ENCODE measurements around the gene ACOT11. TPM values are rescaled to one million over a fixed set of nuclear protein-coding genes. Genes with fewer than 3 reads are reported as not detected.

The ACOT11 gene
- total and polyA plus RNA-seq, 4 donors: 2.8 to 13.5 (median 7.9) TPM

DNA sequence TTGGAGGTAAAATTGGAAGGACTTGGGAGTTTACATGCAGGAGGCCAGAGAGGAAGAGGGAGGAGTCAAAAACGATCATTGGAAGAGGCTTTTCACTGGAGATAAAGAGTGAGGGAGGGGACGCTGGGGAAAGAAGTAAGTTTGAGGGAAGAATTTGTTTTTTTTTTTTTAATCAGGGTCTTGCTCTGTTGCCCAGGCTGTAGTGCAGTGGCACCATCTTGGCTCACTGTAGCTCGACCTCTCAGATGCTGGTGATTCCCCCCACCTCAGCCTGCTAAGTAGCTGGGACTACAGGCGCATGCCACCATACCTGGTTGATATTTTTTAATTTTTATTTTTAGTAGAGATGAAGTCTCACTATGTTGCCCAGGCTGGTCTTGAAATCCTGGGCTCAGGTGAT lies 92.3 kb downstream of the ACOT11 start:
- Histone ChIP-seq H3K9ac (ENCODE audit: insufficient read depth in 1 of 2, low read length in 2 of 2) (no peak overlapping the region), H3K27me3 (ENCODE audit: control insufficient read depth in 3 of 3, insufficient read depth in 3 of 3, low read length in 2 of 3) (no peaks in the 10 kb centered on the region), H3K4me3 (no peak overlapping the region), H3K9me3 (ENCODE audit: control insufficient read depth in 4 of 4, insufficient read depth in 3 of 4, low read length in 3 of 4) (peaks cover 0 to 14% (median 3%) of the 10 kb centered on the region in 4 donors), H3K4me1 (ENCODE audit: control insufficient read depth in 5 of 5, insufficient read depth in 5 of 5, low read length in 5 of 5) (no peaks in the 10 kb centered on the region), H3K27ac (ENCODE audit: low read depth in 1 of 2, low read length in 1 of 2) (no peak overlapping the region), H3K36me3 (ENCODE audit: control insufficient read depth in 4 of 4, insufficient read depth in 4 of 4, low read length in 4 of 4) (no peaks in the 10 kb centered on the region)
- TF ChIP-seq, protein P1, sequence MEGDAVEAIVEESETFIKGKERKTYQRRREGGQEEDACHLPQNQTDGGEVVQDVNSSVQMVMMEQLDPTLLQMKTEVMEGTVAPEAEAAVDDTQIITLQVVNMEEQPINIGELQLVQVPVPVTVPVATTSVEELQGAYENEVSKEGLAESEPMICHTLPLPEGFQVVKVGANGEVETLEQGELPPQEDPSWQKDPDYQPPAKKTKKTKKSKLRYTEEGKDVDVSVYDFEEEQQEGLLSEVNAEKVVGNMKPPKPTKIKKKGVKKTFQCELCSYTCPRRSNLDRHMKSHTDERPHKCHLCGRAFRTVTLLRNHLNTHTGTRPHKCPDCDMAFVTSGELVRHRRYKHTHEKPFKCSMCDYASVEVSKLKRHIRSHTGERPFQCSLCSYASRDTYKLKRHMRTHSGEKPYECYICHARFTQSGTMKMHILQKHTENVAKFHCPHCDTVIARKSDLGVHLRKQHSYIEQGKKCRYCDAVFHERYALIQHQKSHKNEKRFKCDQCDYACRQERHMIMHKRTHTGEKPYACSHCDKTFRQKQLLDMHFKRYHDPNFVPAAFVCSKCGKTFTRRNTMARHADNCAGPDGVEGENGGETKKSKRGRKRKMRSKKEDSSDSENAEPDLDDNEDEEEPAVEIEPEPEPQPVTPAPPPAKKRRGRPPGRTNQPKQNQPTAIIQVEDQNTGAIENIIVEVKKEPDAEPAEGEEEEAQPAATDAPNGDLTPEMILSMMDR (IDR thresholded peaks at IDR 0.05; ENCODE audit: control extremely low read depth, extremely low read depth): no peak
- DNase-seq: no peak
- 59 to 66% methylated on average over 4 of the region's 4 CpGs for WGBS, 2 donors
- ATAC-seq (ENCODE audit: insufficient read depth, low FRiP score): no peak

DNA sequence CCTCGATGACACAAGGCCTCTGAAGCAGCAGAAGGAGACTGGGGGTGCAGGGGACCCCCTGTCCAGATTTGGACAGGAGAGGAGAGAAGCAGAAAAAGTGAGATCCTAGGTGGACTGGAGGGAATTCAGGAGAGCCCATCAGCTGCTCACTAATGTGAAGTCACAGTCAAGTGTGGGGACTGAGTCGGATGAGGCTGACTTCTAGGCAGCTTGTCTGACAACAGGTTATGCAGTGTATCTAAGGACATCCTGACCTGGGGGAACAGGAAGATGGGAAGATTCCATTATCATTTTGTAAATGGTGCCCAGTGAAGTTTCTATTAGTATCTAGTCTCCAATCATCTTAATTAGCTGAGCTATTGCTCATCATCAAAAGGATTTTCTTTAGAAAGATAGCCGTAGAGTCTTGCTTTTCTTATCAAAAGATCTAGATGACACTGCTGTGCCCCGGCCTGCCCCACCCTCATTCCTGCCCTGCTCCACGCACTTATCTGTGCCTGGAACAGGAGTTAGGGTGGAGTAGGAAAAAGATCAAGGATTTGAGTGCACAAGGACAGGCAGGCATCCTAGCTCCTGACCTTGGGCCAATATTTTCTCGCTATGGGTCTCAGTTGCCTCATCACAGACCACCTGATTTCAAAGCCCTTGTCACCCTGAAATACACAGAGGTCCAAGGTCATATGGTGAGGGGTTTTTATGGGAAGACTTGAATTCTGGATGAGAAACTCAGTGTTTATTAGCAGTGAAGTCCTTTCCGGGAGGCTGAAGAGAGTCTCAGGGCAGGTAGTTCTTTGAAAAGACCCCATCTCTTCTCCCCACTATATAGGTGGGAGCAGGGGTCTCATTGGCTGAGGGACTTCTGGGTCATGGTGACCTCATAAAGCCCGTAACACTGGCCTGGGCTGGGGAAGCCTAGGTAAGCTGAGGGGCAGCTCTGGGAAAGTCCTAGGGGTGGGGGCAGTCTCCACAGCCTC lies 93.1 kb downstream of the ACOT11 start, which contains the start of gene MROH7:
Gene MROH7 (plus strand): TSS at position 924 of the 974 bp plus-strand sequence. CDS start 11,141 bp downstream, outside the sequence.
- Histone ChIP-seq H3K36me3 (ENCODE audit: control insufficient read depth in 4 of 4, insufficient read depth in 4 of 4, low read length in 4 of 4) (no peaks in the 10 kb centered on the region), H3K9me3 (ENCODE audit: control insufficient read depth in 4 of 4, insufficient read depth in 3 of 4, low read length in 3 of 4) (peaks cover 0 to 14% (median 3%) of the 10 kb centered on the region in 4 donors), H3K27ac (ENCODE audit: low read depth in 1 of 2, low read length in 1 of 2) (no peak within 1 kb of the TSS), H3K4me1 (ENCODE audit: control insufficient read depth in 5 of 5, insufficient read depth in 5 of 5, low read length in 5 of 5) (peaks cover 0 to 4% (median 0%) of the 10 kb centered on the region in 5 donors), H3K27me3 (ENCODE audit: control insufficient read depth in 3 of 3, insufficient read depth in 3 of 3, low read length in 2 of 3) (no peaks in the 10 kb centered on the region), H3K4me3 (no peak within 1 kb of the TSS), H3K9ac (ENCODE audit: insufficient read depth in 1 of 2, low read length in 2 of 2) (no peak within 1 kb of the TSS)
- DNase-seq (no peak), ATAC-seq (ENCODE audit: insufficient read depth, low FRiP score) (no peak)
- TF ChIP-seq, protein P1 (IDR thresholded peaks at IDR 0.05; ENCODE audit: control extremely low read depth, extremely low read depth): no peak
- 67 to 83% methylated on average over 8 of the region's 8 CpGs for WGBS, 2 donors

DNA sequence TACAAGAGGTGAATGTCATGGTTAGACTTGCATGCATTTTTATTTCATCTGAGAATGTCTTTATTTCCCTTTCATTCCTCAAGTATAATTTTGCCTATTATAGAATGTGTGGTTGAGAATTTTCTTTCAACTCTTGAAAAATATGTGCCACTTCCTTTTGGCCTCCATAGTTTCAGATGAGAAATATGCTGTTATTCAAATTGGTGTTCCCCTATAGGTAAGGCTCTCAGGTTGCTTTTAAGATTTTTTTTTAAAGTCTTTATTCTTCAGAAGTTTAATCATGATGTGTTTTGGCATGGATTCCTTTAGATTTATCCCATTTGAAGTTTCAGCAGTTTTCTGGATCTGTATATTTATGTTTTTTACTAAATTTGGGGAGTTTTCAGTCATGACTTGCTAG lies 95.7 kb downstream of the ACOT11 start:
- ATAC-seq (ENCODE audit: insufficient read depth, low FRiP score) (no peak), DNase-seq (no peak)
- Histone ChIP-seq H3K36me3 (ENCODE audit: control insufficient read depth in 4 of 4, insufficient read depth in 4 of 4, low read length in 4 of 4) (no peaks in the 10 kb centered on the region), H3K27me3 (ENCODE audit: control insufficient read depth in 3 of 3, insufficient read depth in 3 of 3, low read length in 2 of 3) (no peaks in the 10 kb centered on the region), H3K4me3 (no peak overlapping the region), H3K27ac (ENCODE audit: low read depth in 1 of 2, low read length in 1 of 2) (no peak overlapping the region), H3K4me1 (ENCODE audit: control insufficient read depth in 5 of 5, insufficient read depth in 5 of 5, low read length in 5 of 5) (peaks cover 0 to 5% (median 0%) of the 10 kb centered on the region in 5 donors), H3K9me3 (ENCODE audit: control insufficient read depth in 4 of 4, insufficient read depth in 3 of 4, low read length in 3 of 4) (peaks cover 0 to 14% (median 3%) of the 10 kb centered on the region in 4 donors), H3K9ac (ENCODE audit: insufficient read depth in 1 of 2, low read length in 2 of 2) (no peak overlapping the region)
- TF ChIP-seq, protein P1 (IDR thresholded peaks at IDR 0.05; ENCODE audit: control extremely low read depth, extremely low read depth): no peak
